Hematopoietic multipotent progenitor cell treated with erythropoietin and hydrocortisone succinate and interleukin-3 and kit ligand, for 6 days (in vitro differentiated cells): ENCODE results near the gene PDCD11.
"Not testable (repeated sequence)": the region's sequence is repeated elsewhere in the genome, so short reads cannot be mapped to it uniquely, and the experiment has no call there.

Source experiments
- DNase-seq: peaks from one replicate; pipeline ENCODE4 v3.0.0-alpha.2; 2015

PDCD11 gene

GRCh38 chr10:103396067-103396788 lies at the start of gene PDCD11, which contains the start of gene ATP5MK:
PDCD11 (plus strand) TSS chr10:103396626; CDS start chr10:103398427, 1,801 bp downstream.
ATP5MK (minus strand) TSS chr10:103396475; CDS start chr10:103392457, 4,018 bp downstream.
- peak; percentile 100 for DNase-seq

- no peak for DNase-seq
Measured at GRCh38 chr10:103350175-103350516, 46.3 kb upstream of the PDCD11 start.

GRCh38 chr10:103350517-103351260 lies 45.7 kb upstream of the PDCD11 start, which contains the start of gene PCGF6:
PCGF6 (minus strand) TSS chr10:103351140; CDS start chr10:103351066, 74 bp downstream.
- peak; percentile 91 for DNase-seq

- peak; percentile 44 for DNase-seq
Measured at GRCh38 chr10:103353281-103353680, 43.1 kb upstream of the PDCD11 start.

GRCh38 chr10:103354567-103354966 lies 41.9 kb upstream of the PDCD11 start:
- not testable (repeated sequence) for DNase-seq

- DNase-seq: no peak
Measured at GRCh38 chr10:103355906-103356599, 40.4 kb upstream of the PDCD11 start.

GRCh38 chr10:103359493-103359892 lies 36.9 kb upstream of the PDCD11 start:
- DNase-seq: not testable (repeated sequence)

- not testable (repeated sequence) for DNase-seq
Measured at GRCh38 chr10:103360791-103361190, 35.6 kb upstream of the PDCD11 start.

GRCh38 chr10:103367379-103367781 lies 29.0 kb upstream of the PDCD11 start:
- DNase-seq: peak; percentile 28

- DNase-seq: peak; percentile 98
Measured at GRCh38 chr10:103367782-103368518, 28.5 kb upstream of the PDCD11 start, which contains the start of gene TAF5. TAF5 (plus strand) TSS chr10:103367976; CDS start chr10:103367990, 14 bp downstream.

GRCh38 chr10:103373544-103373943 lies 22.9 kb upstream of the PDCD11 start:
- no peak for DNase-seq

GRCh38 chr10:103374263-103374662 lies 22.2 kb upstream of the PDCD11 start:
- no peak for DNase-seq

- DNase-seq: no peak
Measured at GRCh38 chr10:103382769-103383168, 13.7 kb upstream of the PDCD11 start.

GRCh38 chr10:103394180-103394579 lies 2.2 kb upstream of the PDCD11 start:
- peak; percentile 60 for DNase-seq

GRCh38 chr10:103395754-103396066 lies 716 bp upstream of the PDCD11 start:
- peak; percentile 41 for DNase-seq

- no peak for DNase-seq
Measured at GRCh38 chr10:103396789-103397087, 312 bp downstream of the PDCD11 start.

GRCh38 chr10:103397191-103397825 lies 882 bp downstream of the PDCD11 start:
- no peak for DNase-seq

- no peak for DNase-seq
Measured at GRCh38 chr10:103413564-103413963, 17.1 kb downstream of the PDCD11 start.

GRCh38 chr10:103415581-103415980 lies 19.2 kb downstream of the PDCD11 start:
- DNase-seq: no peak

GRCh38 chr10:103416436-103417147 lies 20.2 kb downstream of the PDCD11 start:
- peak; percentile 87 for DNase-seq

GRCh38 chr10:103417148-103417469 lies 20.7 kb downstream of the PDCD11 start:
- not testable (repeated sequence) for DNase-seq

- no peak for DNase-seq
Measured at GRCh38 chr10:103417601-103418000, 21.2 kb downstream of the PDCD11 start.
